HG02623 (cell line): ENCODE data around the gene ERICH6.

ENCODE experiments used
- ATAC-seq: cut with Tn5 transposase; IDR thresholded peaks from one replicate; pipeline ENCODE4 v1.9.1; 2021; ENCODE audit warnings: moderate library complexity; ENCODE audit not compliant: unreplicated experiment

ERICH6 gene

DNA sequence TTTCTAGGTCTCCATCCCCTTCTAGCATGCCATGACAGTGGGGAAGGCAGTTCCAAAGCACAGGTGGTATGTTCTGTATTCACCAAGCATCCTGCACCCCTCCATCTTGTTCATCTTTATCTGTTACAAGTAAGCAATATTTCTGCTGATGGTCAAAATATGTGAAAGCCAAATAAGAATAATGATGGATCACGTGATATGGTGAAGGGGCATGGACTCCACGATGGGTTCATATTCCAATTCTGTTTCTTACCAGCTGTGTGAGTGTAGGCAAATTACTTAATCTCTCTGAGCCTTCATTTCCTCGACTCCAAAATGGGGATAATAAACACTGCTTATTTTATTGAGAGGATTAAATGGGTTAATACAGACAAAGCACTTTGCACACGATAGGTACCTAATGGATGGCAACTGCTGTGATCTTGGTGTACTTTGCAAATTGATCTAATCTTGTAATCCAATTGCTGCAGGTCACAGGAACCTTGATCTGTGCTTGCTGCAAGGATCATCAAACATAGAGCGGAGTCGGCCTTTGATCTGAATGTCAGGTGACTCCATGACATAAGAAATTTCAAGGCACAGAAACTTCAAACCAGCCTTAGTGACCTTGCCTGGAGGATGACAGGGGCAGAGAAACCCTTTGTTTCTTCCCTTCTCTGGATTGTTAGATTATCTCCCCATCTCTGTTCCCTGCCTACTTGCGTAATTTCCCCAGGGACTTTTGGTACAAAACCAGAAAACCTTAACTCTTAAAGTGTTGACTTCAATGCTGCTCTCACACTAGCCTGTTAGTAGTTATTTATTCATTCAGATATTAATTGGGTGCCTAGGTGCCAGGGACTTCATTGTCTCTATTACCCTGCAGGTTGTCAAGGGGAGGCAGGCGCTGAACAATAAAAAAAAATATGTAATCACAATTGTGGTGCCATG is 33.4 kb upstream of the ERICH6 start:
- no peak for ATAC-seq

GRCh38 chr3:150736316-150736719 is 32.6 kb upstream of the ERICH6 start:
- no peak for ATAC-seq

GRCh38 chr3:150734795-150735119 is 31.0 kb upstream of the ERICH6 start:
- ATAC-seq = no peak

DNA sequence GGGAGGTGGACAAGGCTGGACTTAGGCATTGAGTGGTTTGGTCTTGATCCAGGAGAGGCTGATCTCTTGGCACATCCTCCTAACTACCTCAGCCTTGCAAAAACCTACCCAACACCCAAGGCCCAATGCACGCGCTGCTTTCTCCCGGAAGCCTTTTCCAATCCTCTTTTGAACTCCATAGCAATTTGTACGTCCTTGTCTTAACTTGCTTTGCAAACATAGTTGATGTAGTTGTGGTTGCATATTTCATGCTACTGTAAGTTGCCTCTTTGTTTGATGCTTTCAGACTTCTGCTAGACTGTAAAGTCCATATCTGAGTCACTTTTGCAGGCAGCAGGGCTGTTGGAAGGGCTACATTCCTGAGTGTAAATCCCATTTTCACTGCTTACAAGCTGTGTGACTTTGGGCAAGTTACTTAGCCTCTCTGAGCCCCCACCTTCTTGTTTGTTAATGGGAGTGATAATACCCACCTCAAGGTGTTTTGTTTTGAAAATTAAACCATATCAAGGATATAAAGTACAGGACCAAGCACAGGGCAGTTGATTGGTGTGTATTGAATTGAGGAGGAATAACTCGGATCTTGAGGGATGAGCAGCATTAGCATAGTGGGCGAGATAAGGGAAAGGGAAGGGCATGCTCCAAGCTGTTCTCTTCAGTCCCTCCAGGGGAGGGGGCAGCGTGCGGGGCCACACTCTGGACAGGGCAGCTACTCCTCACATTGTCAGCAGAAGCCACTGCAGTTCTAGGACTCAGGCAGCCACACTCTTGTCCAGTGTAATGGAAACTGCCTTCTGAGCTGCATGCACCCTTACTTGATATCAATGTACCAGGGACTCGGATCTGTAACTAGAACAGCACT is 30.4 kb upstream of the ERICH6 start:
- ATAC-seq = no peak

GRCh38 chr3:150733373-150733935 is 29.7 kb upstream of the ERICH6 start:
- ATAC-seq = no peak

GRCh38 chr3:150729682-150730360 is 26.1 kb upstream of the ERICH6 start:
- no peak for ATAC-seq

DNA sequence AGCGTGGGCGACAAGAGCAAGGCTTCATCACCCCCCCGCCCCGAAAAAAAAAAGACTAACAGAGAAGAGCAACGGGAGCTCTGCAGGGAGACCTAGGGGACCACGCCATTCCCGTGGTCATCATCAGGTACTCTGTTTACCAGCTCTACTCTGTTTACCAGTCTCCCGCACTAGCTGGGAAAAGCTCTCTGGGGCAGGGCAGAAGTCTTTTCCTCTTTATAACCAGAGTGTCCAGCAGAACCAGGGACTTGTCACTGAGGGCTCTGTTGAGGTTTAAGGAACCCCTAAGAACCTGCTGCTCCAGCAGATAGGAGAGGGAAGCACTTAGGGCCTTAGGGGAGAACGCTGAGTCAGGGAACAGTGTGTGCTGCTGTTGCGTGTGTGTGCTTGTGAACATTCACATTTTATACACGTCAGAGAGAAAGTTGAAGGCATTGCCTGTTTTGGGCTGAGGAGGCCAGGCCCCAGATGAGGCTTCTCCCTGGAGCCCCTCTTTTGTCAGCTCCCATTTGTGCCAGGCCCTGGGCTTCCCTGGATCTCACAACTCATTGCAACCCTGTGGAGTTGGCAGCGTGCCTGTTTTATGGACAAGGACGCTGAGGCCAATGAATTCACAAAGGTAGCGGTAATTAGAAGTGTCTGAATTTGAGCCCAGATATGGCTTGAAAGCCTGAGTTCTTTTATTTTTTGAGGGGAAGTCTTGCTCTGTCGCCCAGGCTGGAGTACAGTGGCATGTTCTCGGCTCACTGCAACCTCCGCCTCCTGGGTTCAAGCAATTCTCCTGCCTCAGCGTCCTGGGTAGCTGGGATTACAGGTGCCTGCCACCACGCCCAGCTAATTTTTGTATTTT is 24.2 kb upstream of the ERICH6 start:
- no peak for ATAC-seq

DNA sequence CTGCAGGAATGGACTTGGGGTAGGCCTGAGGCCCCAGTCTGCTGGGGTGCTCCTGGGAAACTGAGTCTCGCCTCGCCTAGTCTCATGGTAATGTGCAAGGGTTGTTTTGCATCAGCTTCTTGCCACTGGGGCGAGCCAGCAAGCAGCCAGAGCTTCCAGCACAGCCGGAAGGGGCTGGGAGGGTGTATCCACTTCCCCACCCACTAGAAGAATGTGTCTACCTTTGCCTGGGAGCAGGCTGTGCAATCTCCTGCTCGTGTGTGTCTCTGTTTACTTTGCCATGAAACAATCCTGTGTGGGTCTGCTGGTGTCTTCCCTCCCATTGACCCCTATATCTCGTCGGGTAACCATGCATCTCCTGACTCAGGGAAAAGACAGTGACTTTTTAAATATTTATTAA is 21.8 kb upstream of the ERICH6 start:
- no peak for ATAC-seq

GRCh38 chr3:150723946-150724345 is 20.2 kb upstream of the ERICH6 start:
- no peak for ATAC-seq

GRCh38 chr3:150722267-150722666 is 18.5 kb upstream of the ERICH6 start:
- no peak for ATAC-seq

DNA sequence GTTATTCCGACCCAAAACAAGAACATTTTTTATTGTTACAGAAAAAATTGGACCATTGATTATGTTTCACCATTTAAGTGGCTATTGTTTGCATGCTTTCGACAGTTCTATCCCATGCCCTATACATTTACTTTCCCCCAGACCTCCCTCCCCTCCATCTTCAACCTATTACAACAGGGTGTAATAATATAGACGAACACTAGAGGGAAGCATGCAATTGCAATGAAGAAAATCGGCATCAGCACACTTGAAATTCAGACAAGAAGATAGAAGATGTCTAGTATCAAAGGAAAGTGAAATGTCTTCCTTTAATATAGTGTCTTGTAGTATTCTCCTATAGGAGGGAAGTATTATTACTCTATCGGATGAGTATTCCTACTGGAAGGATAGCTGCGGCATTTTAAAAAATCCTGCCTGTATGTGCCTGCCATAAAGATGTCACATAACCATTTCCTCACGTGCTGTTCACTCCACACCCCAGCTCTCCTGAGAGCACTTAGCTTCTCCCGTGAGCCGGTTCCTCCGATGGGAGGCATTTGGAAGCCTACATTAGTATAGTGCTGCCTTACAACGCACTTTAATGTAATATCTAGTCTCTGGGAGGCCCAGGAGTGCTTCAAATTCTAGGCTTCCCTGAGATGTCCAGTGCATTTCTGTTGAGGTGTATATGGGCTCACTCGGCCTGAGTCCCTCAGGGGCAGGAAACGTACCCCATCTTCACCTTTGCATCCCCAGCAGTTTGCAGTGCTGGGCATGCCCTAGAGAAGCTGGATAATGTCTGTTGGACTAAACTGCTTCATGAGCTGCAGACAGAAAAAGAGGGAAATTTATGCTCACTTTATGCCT is 17.8 kb upstream of the ERICH6 start:
- ATAC-seq = no peak

- no peak for ATAC-seq
Observed at GRCh38 chr3:150720444-150720843, 16.7 kb upstream of the ERICH6 start.

DNA sequence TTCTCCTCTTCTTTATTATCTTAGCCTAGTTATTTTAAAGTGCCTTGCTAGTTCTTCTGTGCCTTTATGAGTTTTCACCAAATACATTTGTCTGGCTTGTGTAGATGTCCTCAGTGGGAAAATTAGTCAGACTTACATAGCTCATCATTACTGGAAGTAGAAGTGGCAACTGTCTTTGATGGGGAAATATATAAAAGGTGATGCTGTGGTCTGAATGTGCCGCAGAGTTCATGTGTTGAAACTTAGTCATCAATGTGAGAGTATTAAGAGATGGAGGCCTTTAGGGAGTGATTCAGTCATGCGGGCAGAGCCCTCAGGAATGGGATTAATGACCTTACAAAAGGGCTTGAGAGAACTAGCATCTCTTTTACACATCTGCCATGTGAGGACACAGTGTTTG is 6.4 kb upstream of the ERICH6 start:
- no peak for ATAC-seq

DNA sequence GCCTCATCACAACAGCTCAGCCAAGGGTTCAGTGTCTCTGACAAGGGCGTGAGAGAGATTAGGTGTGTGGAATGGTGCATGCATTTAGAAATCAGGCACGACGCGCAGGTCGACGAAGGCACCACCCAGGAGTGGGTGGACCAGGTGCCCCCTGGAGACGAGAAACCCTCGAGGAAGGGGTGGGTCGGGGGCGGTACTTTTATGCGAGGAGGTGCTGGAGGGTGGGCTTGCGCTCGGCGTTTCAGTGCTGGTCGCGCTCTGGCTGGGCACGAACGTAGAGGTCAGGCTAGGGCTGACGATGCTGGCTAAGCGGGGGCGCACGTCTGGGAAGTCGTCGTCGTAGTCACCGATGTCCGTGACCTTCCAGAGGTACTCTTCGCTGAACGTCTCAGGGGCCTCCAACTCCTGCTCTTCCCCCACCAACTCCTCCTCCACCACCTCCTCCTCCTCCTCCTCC is 393 bp downstream of the ERICH6 start:
- ATAC-seq = peak; percentile 30

DNA sequence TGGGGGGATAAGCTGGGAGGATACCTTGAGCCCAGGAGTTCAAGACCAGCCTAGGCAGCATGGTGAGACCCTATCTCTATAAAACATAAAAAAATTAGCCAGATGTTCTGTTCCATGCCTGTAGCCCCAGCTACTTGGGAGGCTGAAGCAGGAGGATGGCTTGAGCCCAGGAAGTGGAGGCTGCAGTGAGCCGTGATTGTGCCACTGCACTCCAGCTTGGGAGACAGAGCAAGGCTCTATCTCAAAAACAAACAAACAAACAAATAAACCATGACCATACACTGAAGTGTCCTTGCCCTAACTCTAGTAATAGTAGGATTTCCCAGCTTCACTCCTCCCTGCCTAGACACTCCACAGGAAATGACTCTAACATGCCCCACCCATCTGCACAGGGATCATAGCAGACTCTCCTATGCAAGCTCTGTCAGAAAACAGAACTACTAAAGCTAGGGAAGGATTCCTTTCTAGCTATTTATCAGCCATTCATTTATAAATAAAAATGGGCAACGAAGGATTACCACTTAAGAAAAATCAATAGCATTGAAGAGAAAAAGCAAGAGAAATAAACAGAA is 4.6 kb downstream of the ERICH6 start:
- ATAC-seq = no peak

GRCh38 chr3:150697646-150698045 is 6.1 kb downstream of the ERICH6 start:
- ATAC-seq = no peak

DNA sequence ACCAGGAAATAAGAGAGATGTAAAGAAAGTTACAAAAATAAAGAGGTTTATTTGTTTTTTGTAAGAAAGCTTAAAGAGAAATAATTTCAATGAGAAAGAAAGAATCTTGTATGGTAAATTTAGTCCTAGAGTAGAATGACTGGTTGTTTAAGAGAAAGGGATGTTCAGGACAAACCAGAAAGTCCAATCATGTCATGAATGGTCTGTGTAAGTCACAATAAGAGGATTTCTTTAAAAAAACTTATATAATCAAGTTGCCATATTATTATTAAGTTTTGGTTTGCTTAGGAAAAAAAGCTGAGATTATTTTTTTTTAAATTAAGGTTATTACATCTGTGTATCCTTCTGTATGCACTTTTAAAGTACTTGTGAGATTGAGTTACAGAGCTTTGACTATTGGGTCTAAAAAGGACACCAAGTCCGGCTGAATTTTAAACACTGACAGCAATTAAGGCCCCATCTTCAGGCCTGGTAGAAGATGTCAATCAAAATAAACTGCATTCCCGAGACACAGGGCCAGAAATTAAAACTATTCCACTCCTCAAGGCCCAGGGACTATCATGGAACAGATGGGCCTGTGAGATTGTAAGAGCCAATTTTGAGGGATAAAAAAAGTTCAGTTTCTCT is 12.2 kb downstream of the ERICH6 start:
- ATAC-seq = no peak

DNA sequence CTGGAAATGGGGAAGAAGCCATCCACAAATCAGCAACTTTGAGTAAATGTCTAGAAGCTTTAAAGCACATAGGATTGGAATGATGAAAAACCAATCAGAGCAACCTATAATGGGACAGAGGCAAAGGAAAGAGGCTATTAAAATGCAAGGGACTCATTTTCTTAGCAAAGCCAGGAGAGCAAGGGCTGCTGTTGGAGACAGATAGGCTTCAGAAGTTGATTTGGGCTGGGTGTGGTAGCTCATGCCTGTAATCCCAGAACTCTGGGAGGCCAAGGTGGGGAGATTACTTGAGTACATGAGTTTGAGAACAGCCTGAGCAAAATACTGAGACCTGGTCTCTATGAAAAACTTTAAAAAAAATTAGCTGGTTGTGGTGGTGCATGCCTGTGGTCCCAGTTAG is 16.1 kb downstream of the ERICH6 start:
- no peak for ATAC-seq
